GM18511 (cell line): ENCODE data around the gene RIF1.

ENCODE experiments used
- ATAC-seq: cut with Tn5 transposase; IDR thresholded peaks from one replicate; pipeline ENCODE4 v1.9.1; 2021; ENCODE audit warnings: mild to moderate bottlenecking, moderate library complexity; ENCODE audit not compliant: unreplicated experiment

Gene RIF1

GRCh38 chr2:151409601-151410484 lies at the start of gene RIF1:
Gene RIF1 (plus strand): TSS chr2:151409902. CDS start chr2:151410424, 522 bp downstream.
- ATAC-seq, result peak; percentile 94

GRCh38 chr2:151361674-151362370 lies 47.9 kb upstream of the RIF1 start:
- ATAC-seq, result no peak

- ATAC-seq, result peak; percentile 67
Observed at GRCh38 chr2:151363709-151364108, 46.0 kb upstream of the RIF1 start.

GRCh38 chr2:151367571-151367970 lies 42.1 kb upstream of the RIF1 start:
- ATAC-seq, result no peak

- ATAC-seq, result peak; percentile 97
Observed at GRCh38 chr2:151374436-151374835, 35.3 kb upstream of the RIF1 start.

GRCh38 chr2:151379169-151379568 lies 30.5 kb upstream of the RIF1 start:
- ATAC-seq, result no peak

GRCh38 chr2:151380580-151381235 lies 29.0 kb upstream of the RIF1 start:
- ATAC-seq, result no peak

- no peak for ATAC-seq
Observed at GRCh38 chr2:151381266-151381665, 28.4 kb upstream of the RIF1 start.

GRCh38 chr2:151388011-151388410 lies 21.7 kb upstream of the RIF1 start:
- no peak for ATAC-seq

- no peak for ATAC-seq
Observed at GRCh38 chr2:151391436-151391835, 18.3 kb upstream of the RIF1 start.

GRCh38 chr2:151394509-151394908 lies 15.2 kb upstream of the RIF1 start:
- ATAC-seq, result no peak

- no peak for ATAC-seq
Observed at GRCh38 chr2:151395509-151396374, 14.0 kb upstream of the RIF1 start.

GRCh38 chr2:151399981-151400380 lies 9.7 kb upstream of the RIF1 start:
- ATAC-seq, result no peak

GRCh38 chr2:151401149-151401548 lies 8.6 kb upstream of the RIF1 start:
- ATAC-seq, result no peak

GRCh38 chr2:151403914-151404313 lies 5.8 kb upstream of the RIF1 start:
- ATAC-seq, result no peak

- no peak for ATAC-seq
Observed at GRCh38 chr2:151405376-151405775, 4.3 kb upstream of the RIF1 start.

GRCh38 chr2:151407281-151407680 lies 2.4 kb upstream of the RIF1 start:
- ATAC-seq, result no peak

GRCh38 chr2:151408788-151409600 lies 708 bp upstream of the RIF1 start:
- no peak for ATAC-seq

GRCh38 chr2:151410485-151410834 lies 758 bp downstream of the RIF1 start:
- peak; percentile 49 for ATAC-seq

GRCh38 chr2:151417650-151418049 lies 7.9 kb downstream of the RIF1 start:
- ATAC-seq, result no peak
